Activated CD8-positive, alpha-beta memory T cell treated with anti-CD3 and anti-CD28 coated beads, Interleukin-2, amount 10 ng/mL, durations not matched to agents 7 days and 5 days (primary cell): ENCODE data around the gene FAM20C. TPM values are rescaled to one million over a fixed set of nuclear protein-coding genes. Genes with fewer than 3 reads are reported as not detected.
"Not testable (repeated sequence)": the region's sequence is repeated elsewhere in the genome, so short reads cannot be mapped to it uniquely, and the experiment has no call there.

Experiments used
- ATAC-seq: fragments of 150-1000 bp; cut with Tn5 transposase; one replicate; pipeline ENCODE4 v1.10.0; 2021; ENCODE audit warnings: moderate library complexity
- CTCF ChIA-PET: fragments of 350-600 bp; sonication (Branson Sonifier 250); formaldehyde crosslinking; loops from one replicate; lab custom pipeline; 2021; ENCODE audit warnings: antibody characterized with exemption; lab: Charles Lee
- DNase-seq: peaks from one replicate; pipeline ENCODE4 v3.0.0-alpha.2; 2020
- H3K27ac Mint-ChIP-seq: one replicate; pipeline ENCODE4 v1.8.0; 2021; ENCODE audit warnings: mild to moderate bottlenecking, mixed read lengths
- H3K27me3 Mint-ChIP-seq: one replicate; pipeline ENCODE4 v1.8.0; 2021; ENCODE audit warnings: mixed read lengths
- H3K36me3 Mint-ChIP-seq: one replicate; pipeline ENCODE4 v1.8.0; 2021; ENCODE audit warnings: mild to moderate bottlenecking, mixed read lengths
- H3K4me1 Mint-ChIP-seq: one replicate; pipeline ENCODE4 v1.8.0; 2021; ENCODE audit warnings: mixed read lengths
- H3K4me3 Mint-ChIP-seq: one replicate; pipeline ENCODE4 v1.8.0; 2021; ENCODE audit warnings: mild to moderate bottlenecking, moderate library complexity, mixed read lengths
- H3K9me3 Mint-ChIP-seq: one replicate; pipeline ENCODE4 v1.8.0; 2022; ENCODE audit warnings: low read depth, mixed read lengths
- total RNA-seq, 2 experiments: library from RNA; stranded (reverse); gene quantifications; one replicate each; pipeline ENCODE4 v1.2.3, GENCODE V29; 2021

The FAM20C gene
- total RNA-seq, 2 experiments from 2014 or later = 0.45 to 0.73 TPM

DNA sequence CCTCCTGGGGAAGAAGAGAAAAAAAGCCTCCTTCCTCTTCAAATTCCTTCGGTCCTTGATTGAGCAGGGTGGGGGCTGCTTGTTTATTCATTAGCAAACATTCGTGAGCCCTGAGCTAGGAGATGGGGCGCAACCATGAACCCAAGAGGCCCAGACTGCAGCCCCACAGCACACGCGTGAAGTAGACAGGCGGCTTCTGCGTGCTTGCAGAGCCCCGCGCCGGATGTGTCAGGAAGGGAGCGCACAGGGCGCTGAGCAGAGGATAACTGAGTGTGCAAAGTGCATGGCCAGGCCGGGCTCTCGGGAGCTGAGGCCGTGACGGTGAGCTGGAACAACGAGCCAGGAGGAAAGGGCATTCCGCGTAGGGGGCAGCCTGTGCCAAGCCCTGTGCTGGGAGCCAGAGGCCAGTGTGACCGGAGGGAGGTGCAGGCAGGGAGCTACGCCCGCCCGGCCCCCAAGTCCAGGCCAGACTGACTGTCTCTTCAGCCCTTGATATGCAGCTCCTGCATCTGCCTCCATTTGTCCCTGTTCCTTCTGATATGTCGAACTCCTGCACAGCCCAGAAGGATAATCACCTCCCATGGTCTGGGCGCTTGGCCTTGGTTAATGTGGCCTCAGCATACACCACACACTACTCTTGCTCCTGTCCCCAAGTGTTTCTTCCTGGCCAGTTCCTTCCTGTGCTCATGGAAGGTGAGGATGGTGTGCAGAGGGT, 102.2 kb downstream of the FAM20C start:
- no peak overlapping the region for H3K27ac Mint-ChIP-seq
- H3K27me3 Mint-ChIP-seq = peaks cover 26% of the 10 kb centered on the region
- no peak for ATAC-seq
- CTCF ChIA-PET = no interaction called here
- DNase-seq = no peak
- no peak overlapping the region for H3K4me3 Mint-ChIP-seq
- no peaks in the 10 kb centered on the region for H3K9me3 Mint-ChIP-seq
- no peaks in the 10 kb centered on the region for H3K36me3 Mint-ChIP-seq
- no peaks in the 10 kb centered on the region for H3K4me1 Mint-ChIP-seq

GRCh38 chr7:295155-296154, 103.1 kb downstream of the FAM20C start:
- Mint-ChIP-seq H3K36me3 (no peaks in the 10 kb centered on the region), H3K4me3 (no peak overlapping the region), H3K9me3 (no peaks in the 10 kb centered on the region), H3K27me3 (peaks cover 21% of the 10 kb centered on the region), H3K27ac (no peak overlapping the region), H3K4me1 (no peaks in the 10 kb centered on the region)
- CTCF ChIA-PET = no interaction called here
- ATAC-seq (no peak), DNase-seq (no peak)

DNA sequence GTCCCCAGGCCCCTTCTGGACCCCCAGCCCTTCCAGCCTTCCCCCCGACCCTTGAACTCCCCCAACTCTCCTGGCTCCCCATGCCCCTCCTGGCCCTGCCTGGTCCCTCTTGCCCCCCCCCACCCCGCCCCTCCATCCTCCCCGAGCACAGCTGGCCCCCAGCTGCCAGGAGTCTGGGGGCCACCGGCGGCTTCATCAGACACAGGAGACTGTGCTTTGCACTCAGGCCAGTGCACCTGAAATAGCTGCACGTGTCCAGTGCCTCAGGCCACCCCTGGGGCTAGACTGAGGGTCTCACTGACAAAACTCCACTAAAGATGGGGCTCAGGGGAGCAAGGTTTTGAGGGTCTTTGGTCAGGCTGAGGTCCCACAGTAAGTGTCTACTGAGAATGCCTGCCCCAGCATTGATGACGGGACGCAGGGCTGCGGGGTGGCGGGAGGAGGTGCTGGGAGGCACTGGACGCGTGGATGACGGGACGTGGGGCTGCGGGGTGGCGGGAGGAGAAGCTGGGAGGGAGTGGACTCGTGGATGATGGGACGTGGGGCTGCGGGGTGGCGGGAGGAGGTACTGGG, 104.1 kb downstream of the FAM20C start:
- H3K4me1 Mint-ChIP-seq = no peaks in the 10 kb centered on the region
- no peak for DNase-seq
- no peak for ATAC-seq
- CTCF ChIA-PET = no interaction called here
- H3K36me3 Mint-ChIP-seq = no peaks in the 10 kb centered on the region
- peaks cover 17% of the 10 kb centered on the region for H3K27me3 Mint-ChIP-seq
- H3K4me3 Mint-ChIP-seq = no peak overlapping the region
- no peak overlapping the region for H3K27ac Mint-ChIP-seq
- peaks cover 2% of the 10 kb centered on the region for H3K9me3 Mint-ChIP-seq

- H3K4me1 Mint-ChIP-seq, CTCF ChIA-PET, H3K4me3 Mint-ChIP-seq, ATAC-seq, H3K27me3 Mint-ChIP-seq, H3K27ac Mint-ChIP-seq, H3K9me3 Mint-ChIP-seq, H3K36me3 Mint-ChIP-seq, DNase-seq: not testable (repeated sequence)
These were observed 104.8 kb downstream of the FAM20C start for GRCh38 chr7:297141-297540.

- DNase-seq (no peak), ATAC-seq (no peak)
- no peaks in the 10 kb centered on the region for H3K36me3 Mint-ChIP-seq
- H3K4me1 Mint-ChIP-seq = no peaks in the 10 kb centered on the region
- CTCF ChIA-PET = no interaction called here
- peaks cover 4% of the 10 kb centered on the region for H3K27me3 Mint-ChIP-seq
- no peak overlapping the region for H3K27ac Mint-ChIP-seq
- no peak overlapping the region for H3K4me3 Mint-ChIP-seq
- peaks cover 2% of the 10 kb centered on the region for H3K9me3 Mint-ChIP-seq
These were observed 105.4 kb downstream of the FAM20C start for GRCh38 chr7:297611-298374.

DNA sequence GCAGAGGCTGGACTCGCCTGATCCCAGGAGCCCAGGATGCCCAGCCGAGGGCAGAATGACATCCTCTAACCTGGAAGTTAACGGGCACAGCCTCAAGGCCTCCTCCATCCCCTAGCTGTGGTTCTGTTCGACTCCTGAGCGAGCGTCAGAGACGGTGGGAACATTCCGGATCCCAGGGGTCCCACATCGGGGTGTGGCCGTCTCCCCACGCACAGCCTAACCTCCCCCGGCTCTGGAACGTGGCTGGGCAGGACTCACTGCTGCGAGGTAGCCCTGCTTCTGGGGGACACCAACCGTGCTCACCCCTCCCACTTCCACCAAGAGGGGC, 106.0 kb downstream of the FAM20C start:
- Mint-ChIP-seq H3K9me3 (peaks cover 2% of the 10 kb centered on the region), H3K4me1 (no peaks in the 10 kb centered on the region), H3K27ac (no peak overlapping the region), H3K27me3 (no peaks in the 10 kb centered on the region), H3K4me3 (no peak overlapping the region), H3K36me3 (no peaks in the 10 kb centered on the region)
- CTCF ChIA-PET = no interaction called here
- DNase-seq = no peak
- ATAC-seq = no peak

DNA sequence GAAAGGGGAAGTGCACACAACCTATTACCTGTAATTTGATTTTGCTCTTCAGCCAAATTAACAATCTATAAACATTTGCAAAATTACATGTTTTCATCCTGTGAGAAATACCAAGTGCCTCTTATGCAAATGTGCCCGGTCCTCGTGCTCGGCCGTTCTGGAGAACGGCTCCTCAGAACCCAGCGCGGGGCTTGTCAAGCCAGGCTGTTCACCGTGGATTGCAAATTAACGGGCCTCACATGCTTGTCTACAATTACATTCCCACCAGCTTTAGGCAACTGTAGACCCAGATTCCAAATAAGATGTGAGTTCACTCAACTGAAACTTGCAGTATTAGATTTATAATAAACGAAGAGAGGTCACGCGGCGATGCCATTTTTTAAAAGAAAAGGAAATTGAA, 106.4 kb downstream of the FAM20C start:
- no peaks in the 10 kb centered on the region for H3K36me3 Mint-ChIP-seq
- no peaks in the 10 kb centered on the region for H3K27me3 Mint-ChIP-seq
- no peaks in the 10 kb centered on the region for H3K4me1 Mint-ChIP-seq
- H3K4me3 Mint-ChIP-seq = no peak overlapping the region
- DNase-seq (no peak), ATAC-seq (no peak)
- no peak overlapping the region for H3K27ac Mint-ChIP-seq
- H3K9me3 Mint-ChIP-seq = peaks cover 2% of the 10 kb centered on the region
- CTCF ChIA-PET = no interaction called here

GRCh38 chr7:299169-299568, 106.8 kb downstream of the FAM20C start:
- H3K27ac Mint-ChIP-seq = no peak overlapping the region
- H3K36me3 Mint-ChIP-seq = no peaks in the 10 kb centered on the region
- CTCF ChIA-PET = no interaction called here
- peaks cover 2% of the 10 kb centered on the region for H3K9me3 Mint-ChIP-seq
- ATAC-seq = no peak
- no peak overlapping the region for H3K4me3 Mint-ChIP-seq
- no peaks in the 10 kb centered on the region for H3K4me1 Mint-ChIP-seq
- no peaks in the 10 kb centered on the region for H3K27me3 Mint-ChIP-seq
- DNase-seq = no peak

DNA sequence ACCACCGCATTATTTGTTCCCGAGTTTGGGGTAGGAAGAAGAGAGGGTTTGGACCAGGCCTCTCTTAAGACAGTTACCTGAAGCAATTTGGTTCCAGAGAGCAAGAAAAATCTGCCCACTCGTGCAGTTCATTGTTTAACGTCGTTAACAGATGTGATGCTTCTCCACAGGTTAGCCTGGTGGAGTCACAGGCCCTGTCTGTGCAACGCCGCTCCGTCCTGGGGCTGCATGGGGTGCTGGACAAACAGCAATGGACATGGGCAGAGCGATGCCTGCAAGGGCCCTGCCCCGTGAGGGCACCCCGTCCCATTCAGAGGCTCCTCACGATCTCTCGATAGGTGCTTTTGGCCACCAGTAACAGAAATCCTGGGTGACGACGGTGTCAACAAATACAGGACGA, 107.3 kb downstream of the FAM20C start:
- no peak for DNase-seq
- Mint-ChIP-seq H3K9me3 (peaks cover 6% of the 10 kb centered on the region), H3K27ac (no peak overlapping the region), H3K36me3 (no peaks in the 10 kb centered on the region), H3K4me1 (no peaks in the 10 kb centered on the region), H3K4me3 (no peak overlapping the region), H3K27me3 (no peaks in the 10 kb centered on the region)
- no peak for ATAC-seq
- CTCF ChIA-PET = no interaction called here

GRCh38 chr7:300048-300447, 107.7 kb downstream of the FAM20C start:
- Mint-ChIP-seq H3K4me1 (no peaks in the 10 kb centered on the region), H3K9me3 (peaks cover 8% of the 10 kb centered on the region), H3K27ac (no peak overlapping the region), H3K4me3 (no peak overlapping the region), H3K27me3 (no peaks in the 10 kb centered on the region), H3K36me3 (no peaks in the 10 kb centered on the region)
- ATAC-seq (no peak), DNase-seq (no peak)
- CTCF ChIA-PET = no interaction called here

DNA sequence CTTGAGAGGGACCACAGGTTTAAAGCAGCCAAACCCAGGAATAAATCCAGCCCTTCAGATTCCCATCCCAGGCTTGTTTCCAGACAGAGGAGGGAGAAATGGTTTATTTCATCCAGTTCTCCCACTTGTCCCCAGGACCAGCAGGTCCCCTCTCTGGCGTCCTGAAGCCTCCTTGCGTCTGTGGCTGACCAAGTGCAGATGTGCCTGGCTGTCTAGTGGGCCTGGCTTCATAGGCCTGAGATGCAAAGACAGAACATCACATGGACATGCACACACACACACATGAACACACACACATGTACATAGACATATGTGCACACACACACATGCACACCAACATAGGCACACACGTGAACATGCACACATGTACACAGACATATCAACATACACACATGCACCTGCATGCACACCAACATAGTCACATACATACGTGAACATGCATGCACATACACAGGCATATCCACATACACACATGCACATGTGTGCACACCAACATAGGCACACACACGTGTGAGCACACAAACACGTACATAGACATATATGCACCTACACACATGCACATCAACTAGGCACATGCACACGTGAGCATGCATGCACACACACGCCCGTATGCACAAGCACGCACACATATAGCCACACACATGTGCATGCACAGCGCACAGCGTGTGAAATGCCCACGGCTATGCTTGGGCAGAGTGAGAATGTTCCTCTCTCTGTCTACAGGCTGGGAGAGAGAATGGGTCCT, 108.3 kb downstream of the FAM20C start:
- CTCF ChIA-PET = no interaction called here
- Mint-ChIP-seq H3K9me3 (peaks cover 8% of the 10 kb centered on the region), H3K4me3 (no peak overlapping the region)

DNA sequence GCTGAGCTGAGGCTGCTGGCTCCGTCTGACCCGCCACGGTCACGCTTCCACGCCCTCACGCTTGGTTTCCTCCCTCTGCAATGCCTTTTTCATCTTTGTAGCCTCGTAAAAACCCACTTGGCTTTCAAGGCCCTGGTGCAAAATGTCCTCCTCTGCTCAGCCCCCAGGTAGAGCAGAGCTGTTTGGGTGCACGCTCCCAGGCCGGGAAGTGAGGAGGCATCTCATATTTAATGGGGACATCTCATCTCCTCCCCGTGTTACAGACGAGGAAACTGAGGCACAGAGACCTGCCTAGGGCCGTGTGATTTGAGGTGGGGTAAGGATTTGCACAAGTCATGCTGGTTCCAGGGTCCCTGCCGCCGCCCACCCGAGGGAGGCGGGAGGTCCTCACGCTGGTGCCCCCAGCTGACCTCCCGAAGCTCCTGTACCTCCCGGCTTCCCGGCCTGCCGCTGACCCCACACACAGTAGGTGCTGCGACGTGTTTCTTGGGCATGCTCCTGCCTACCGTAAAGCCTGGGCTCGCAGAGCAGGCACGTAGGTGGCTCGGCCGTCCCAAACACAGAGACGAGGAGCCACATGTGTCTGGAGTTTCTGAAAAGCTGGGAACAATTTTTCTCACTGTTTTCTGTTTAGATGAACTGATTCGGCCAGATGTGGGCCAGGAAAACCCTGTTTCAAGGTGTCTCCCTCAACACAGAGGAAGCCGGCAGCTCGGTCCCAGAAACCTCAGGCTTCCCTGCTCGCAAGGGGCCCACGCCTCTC, 109.1 kb downstream of the FAM20C start:
- Mint-ChIP-seq H3K4me3 (no peak overlapping the region), H3K27ac (no peak overlapping the region), H3K4me1 (no peaks in the 10 kb centered on the region), H3K36me3 (no peaks in the 10 kb centered on the region), H3K9me3 (peaks cover 8% of the 10 kb centered on the region), H3K27me3 (no peaks in the 10 kb centered on the region)
- DNase-seq (no peak), ATAC-seq (no peak)
- CTCF ChIA-PET = no interaction called here

More for the DNA sequence above, 108.3 kb downstream of the FAM20C start:
- no peaks in the 10 kb centered on the region for H3K27me3 Mint-ChIP-seq
- no peaks in the 10 kb centered on the region for H3K36me3 Mint-ChIP-seq
- ATAC-seq (no peak), DNase-seq (no peak)
- no peaks in the 10 kb centered on the region for H3K4me1 Mint-ChIP-seq
- no peak overlapping the region for H3K27ac Mint-ChIP-seq
